Endothelial cell of umbilical vein (primary cell): ENCODE data around the gene GTPBP4. TPM values are rescaled to one million over a fixed set of nuclear protein-coding genes. Genes with fewer than 3 reads are reported as not detected.
"Not testable (repeated sequence)": the region's sequence is repeated elsewhere in the genome, so short reads cannot be mapped to it uniquely, and the experiment has no call there.

Source experiments
- BruUV-seq: library from RNA; stranded (reverse); fragments of 400-500 nt; replicated peaks from 2 replicates; lab custom pipeline; 2021; lab: Mats Ljungman, UMichigan
- CTCF ChIA-PET: fragments of 300-600, 350-600 bp; sonication (Branson Sonifier 250); formaldehyde crosslinking; loops from one replicate; lab custom pipeline; 2021; ENCODE audit warnings: antibody characterized with exemption, inconsistent platforms; lab: Charles Lee
- POLR2A ChIA-PET: fragments of 300-600, 350-600 bp; sonication (Branson Sonifier 250); formaldehyde crosslinking; loops from one replicate; lab custom pipeline; 2021; ENCODE audit warnings: antibody characterized with exemption, inconsistent platforms; lab: Charles Lee
- DNase-seq: peaks from one replicate; pipeline ENCODE4 v3.0.0-alpha.2; 2011; ENCODE audit warnings: low read depth, low spot score
- FAIRE-seq: peaks from 2 replicates; lab custom pipeline; 2011; peaks lifted over from hg19 to GRCh38; lab: Jason Lieb, UNC
- H2AFZ ChIP-seq: 2 replicates; pipeline ENCODE4 v1.6.0; 2012; ENCODE audit warnings: low read depth, low read length, control low read depth, inconsistent platforms
- H3K27ac ChIP-seq: 2 replicates; pipeline ENCODE4 v1.5.1; 2011; ENCODE audit warnings: low read depth, mild to moderate bottlenecking, control low read depth, low read length, moderate library complexity; ENCODE audit not compliant: insufficient read depth
- H3K27me3 ChIP-seq, 2 experiments: 2 replicates each; pipeline versions ENCODE4 v1.6.0 to v1.6.1; 2011; ENCODE audit warnings: low read length in 2 of 2, mixed read lengths in 1 of 2; ENCODE audit not compliant: control insufficient read depth in 2 of 2, insufficient read depth in 2 of 2
- H3K36me3 ChIP-seq, 2 experiments: 2 replicates in 1 of 2; 3 replicates in 1 of 2; pipeline ENCODE4 v1.5.1; 2011; ENCODE audit warnings: low read length in 2 of 2, mild to moderate bottlenecking in 1 of 2, moderate library complexity in 1 of 2; ENCODE audit not compliant: control insufficient read depth in 2 of 2, insufficient read depth in 2 of 2; ENCODE audit errors: extremely low read depth in 1 of 2
- H3K4me1 ChIP-seq: 3 replicates; pipeline ENCODE4 v1.5.1; 2011; ENCODE audit warnings: mild to moderate bottlenecking, low read length; ENCODE audit not compliant: control insufficient read depth, insufficient read depth; ENCODE audit errors: extremely low read depth
- H3K4me2 ChIP-seq: 2 replicates; pipeline ENCODE4 v1.6.1; 2011; ENCODE audit warnings: low read length, control low read depth, mixed read lengths; ENCODE audit not compliant: insufficient read depth
- H3K4me3 ChIP-seq, 3 experiments: fragments of 200-600 bp in 1 of 3; sonication (generic), shearing (Covaris generic) in 1 of 3; replicated peaks in 1 of 3; 2 replicates each; pipeline ENCODE4 v1.5.1; 2011 to 2016; ENCODE audit warnings: control low read depth in 3 of 3, low read length in 3 of 3, mild to moderate bottlenecking in 2 of 3, inconsistent platforms in 1 of 3, low read depth in 1 of 3, moderate library complexity in 1 of 3; ENCODE audit not compliant: insufficient read depth in 1 of 3
- H3K79me2 ChIP-seq: 2 replicates; pipeline ENCODE4 v1.6.0; 2012; ENCODE audit warnings: low read length, inconsistent platforms; ENCODE audit not compliant: control insufficient read depth, insufficient read depth
- H3K9ac ChIP-seq: replicated peaks from 2 replicates; pipeline ENCODE3; 2011; ENCODE audit warnings: low read length, control low read depth; ENCODE audit not compliant: insufficient read depth; ENCODE audit errors: extremely low read depth
- H3K9me1 ChIP-seq: replicated peaks from 3 replicates; pipeline ENCODE4 v1.6.0; 2011; ENCODE audit warnings: mild to moderate bottlenecking, low read length; ENCODE audit not compliant: control insufficient read depth, insufficient read depth; ENCODE audit errors: extremely low read depth
- H3K9me3 ChIP-seq: replicated peaks from 2 replicates; pipeline ENCODE4 v1.5.1; 2012; ENCODE audit warnings: low read length, inconsistent platforms; ENCODE audit not compliant: control insufficient read depth, insufficient read depth
- H4K20me1 ChIP-seq: replicated peaks from 2 replicates; pipeline ENCODE3; 2011; ENCODE audit warnings: mild to moderate bottlenecking, low read length; ENCODE audit not compliant: control insufficient read depth, insufficient read depth; ENCODE audit errors: extremely low read depth
- EZH2 ChIP-seq: IDR thresholded peaks from 2 replicates; pipeline ENCODE4 v1.6.1; 2012; ENCODE audit warnings: borderline replicate concordance, low read depth, mild to moderate bottlenecking, moderate library complexity, low read length, inconsistent platforms; ENCODE audit not compliant: severe bottlenecking
- FOS ChIP-seq: IDR thresholded peaks from 2 replicates; pipeline ENCODE4 v1.6.1; 2011; ENCODE audit warnings: mild to moderate bottlenecking, low read length, moderate library complexity, borderline replicate concordance; ENCODE audit not compliant: insufficient read depth
- GATA2 ChIP-seq: IDR thresholded peaks from 2 replicates; pipeline ENCODE4 v1.7.0; 2011; ENCODE audit warnings: low read depth, mild to moderate bottlenecking, moderate library complexity, mixed read lengths, low read length; ENCODE audit not compliant: insufficient read length, insufficient read depth
- JUN ChIP-seq: IDR thresholded peaks from 2 replicates; pipeline ENCODE4 v1.6.1; 2011; ENCODE audit warnings: borderline replicate concordance, low read depth; ENCODE audit not compliant: insufficient read length, insufficient read depth
- MYC ChIP-seq: IDR thresholded peaks from one replicate; pipeline ENCODE4 v1.6.1; 2011; ENCODE audit warnings: mild to moderate bottlenecking, low read depth, low read length
- POLR2A ChIP-seq: IDR thresholded peaks from 2 replicates; pipeline ENCODE4 v1.6.1; 2012; ENCODE audit warnings: low read depth, mild to moderate bottlenecking, control low read depth, low read length
- POLR2AphosphoS5 ChIP-seq: IDR thresholded peaks from 2 replicates; pipeline ENCODE4 v1.6.1; 2012; ENCODE audit warnings: low read depth, mild to moderate bottlenecking, control low read depth, low read length, moderate library complexity; ENCODE audit not compliant: insufficient read depth
- dilution Hi-C: fragments of 300-500 bp; cut with MboI; formaldehyde crosslinking; loops from one replicate; pipeline ENCODE4 v1.15.0; 2019; ENCODE audit warnings: low sequenced_read_pairs; ENCODE audit not compliant: extremely low pct_ligation_motif_present
- intact Hi-C: fragments of 100-400 bp; cut with micrococcal nuclease; formaldehyde crosslinking; loops from one replicate; pipeline ENCODE4 v1.10.0; 2022
- polyA plus RNA-seq, 4 experiments: library from polyadenylated mRNA; depleted of rRNA in 3 of 4; stranded (reverse) in 3 of 4; unstranded in 1 of 4; fragments of >200 nt; gene quantifications; 2 replicates each; pipeline versions ENCODE4 v1.2.1 to v1.2.3, GENCODE V29; 2011 to 2012; ENCODE audit warnings: missing spikeins in 1 of 4
- total RNA-seq: library from RNA; stranded (reverse); gene quantifications from 2 replicates; pipeline ENCODE4 v1.2.3, GENCODE V29; 2021
- TF ChIP-seq, protein P1 (sequence below), 2 donors: IDR thresholded peaks; 1 replicate in 1 of 2; 2 replicates in 1 of 2; pipeline ENCODE4 v1.5.1; 2011; ENCODE audit warnings: low read length in 2 of 2, mild to moderate bottlenecking in 2 of 2, moderate library complexity in 2 of 2, control low read depth in 1 of 2, inconsistent platforms in 1 of 2, low read depth in 1 of 2; ENCODE audit not compliant: insufficient read depth in 1 of 2; ENCODE audit errors: extremely low read depth in 1 of 2
- TF ChIP-seq, protein P2 (sequence below): IDR thresholded peaks from 2 replicates; pipeline ENCODE4 v1.6.1; 2011; ENCODE audit not compliant: insufficient read depth, insufficient read length

GTPBP4 gene
- total and polyA plus RNA-seq, 2 donors (not counting 3 experiments of a cell fraction or from before 2014, with no cell fraction given) = 12.4 to 69.3 TPM

DNA sequence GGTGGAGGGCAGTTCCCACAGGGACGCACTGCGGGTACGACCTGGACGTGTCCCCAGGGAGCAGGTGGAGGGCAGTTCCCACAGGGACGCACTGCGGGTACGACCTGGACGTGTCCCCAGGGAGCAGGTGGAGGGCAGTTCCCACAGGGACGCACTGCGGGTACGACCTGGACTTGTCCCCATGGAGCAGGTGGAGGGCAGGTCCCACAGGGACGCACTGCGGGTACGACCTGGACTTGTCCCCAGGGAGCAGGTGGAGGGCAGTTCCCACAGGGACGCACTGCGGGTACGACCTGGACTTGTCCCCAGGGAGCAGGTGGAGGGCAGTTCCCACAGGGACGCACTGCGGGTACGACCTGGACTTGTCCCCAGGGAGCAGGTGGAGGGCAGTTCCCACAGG, 50.5 kb downstream of the GTPBP4 start:
- FAIRE-seq, H3K27ac ChIP-seq, intact Hi-C loops, H3K79me2 ChIP-seq, H3K9ac ChIP-seq, H3K4me3 ChIP-seq, H3K9me3 ChIP-seq, dilution Hi-C loops, CTCF ChIA-PET, H3K4me1 ChIP-seq, H3K9me1 ChIP-seq, H3K27me3 ChIP-seq, H2AFZ ChIP-seq, BruUV-seq, H4K20me1 ChIP-seq, H3K4me2 ChIP-seq, POLR2A ChIA-PET, DNase-seq: not testable (repeated sequence)
- H3K36me3 ChIP-seq = peaks cover 9 to 15% of the 10 kb centered on the region in 2 experiments

DNA sequence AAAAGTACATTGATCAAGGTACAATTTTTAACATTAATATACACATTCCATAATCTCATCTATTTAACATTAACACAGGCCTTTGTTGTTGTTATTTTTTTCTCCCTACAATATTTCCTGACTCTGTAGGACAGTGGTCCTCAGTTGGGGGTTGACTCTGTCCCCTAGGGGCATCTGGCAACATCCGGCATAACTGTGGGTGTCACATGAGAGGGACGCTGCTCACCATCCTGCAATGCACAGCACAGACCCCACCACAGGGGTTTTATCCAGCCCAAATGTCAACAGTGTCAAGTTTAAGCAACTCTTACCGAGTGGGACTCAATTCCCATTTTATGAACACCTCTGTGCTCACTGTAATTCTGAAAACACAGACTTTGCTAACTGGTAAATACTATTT, 51.9 kb downstream of the GTPBP4 start:
- CTCF ChIA-PET = no interaction called here
- H3K36me3 ChIP-seq = peaks cover 9 to 15% of the 10 kb centered on the region in 2 experiments
- no peaks in the 10 kb centered on the region for H4K20me1 ChIP-seq
- no peaks in the 10 kb centered on the region for H3K27me3 ChIP-seq
- H3K4me1 ChIP-seq = peaks cover 21% of the 10 kb centered on the region
- no peak overlapping the region for H3K4me3 ChIP-seq
- no peak overlapping the region for H3K9ac ChIP-seq
- no peaks in the 10 kb centered on the region for H3K9me3 ChIP-seq
- no peak overlapping the region for H3K4me2 ChIP-seq
- H3K9me1 ChIP-seq = no peaks in the 10 kb centered on the region
- H2AFZ ChIP-seq = no peak overlapping the region
- no peak for DNase-seq
- peaks cover 22% of the 10 kb centered on the region for H3K79me2 ChIP-seq
- dilution Hi-C loops = no loop called here
- TF ChIP-seq, protein P1, sequence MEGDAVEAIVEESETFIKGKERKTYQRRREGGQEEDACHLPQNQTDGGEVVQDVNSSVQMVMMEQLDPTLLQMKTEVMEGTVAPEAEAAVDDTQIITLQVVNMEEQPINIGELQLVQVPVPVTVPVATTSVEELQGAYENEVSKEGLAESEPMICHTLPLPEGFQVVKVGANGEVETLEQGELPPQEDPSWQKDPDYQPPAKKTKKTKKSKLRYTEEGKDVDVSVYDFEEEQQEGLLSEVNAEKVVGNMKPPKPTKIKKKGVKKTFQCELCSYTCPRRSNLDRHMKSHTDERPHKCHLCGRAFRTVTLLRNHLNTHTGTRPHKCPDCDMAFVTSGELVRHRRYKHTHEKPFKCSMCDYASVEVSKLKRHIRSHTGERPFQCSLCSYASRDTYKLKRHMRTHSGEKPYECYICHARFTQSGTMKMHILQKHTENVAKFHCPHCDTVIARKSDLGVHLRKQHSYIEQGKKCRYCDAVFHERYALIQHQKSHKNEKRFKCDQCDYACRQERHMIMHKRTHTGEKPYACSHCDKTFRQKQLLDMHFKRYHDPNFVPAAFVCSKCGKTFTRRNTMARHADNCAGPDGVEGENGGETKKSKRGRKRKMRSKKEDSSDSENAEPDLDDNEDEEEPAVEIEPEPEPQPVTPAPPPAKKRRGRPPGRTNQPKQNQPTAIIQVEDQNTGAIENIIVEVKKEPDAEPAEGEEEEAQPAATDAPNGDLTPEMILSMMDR (IDR thresholded peaks at IDR 0.05; ENCODE audit: extremely low read depth in 1 of 2, insufficient read depth in 1 of 2, low read depth in 1 of 2, low read length in 2 of 2) = no peak
- TF ChIP-seq GATA2 = no peak
- no peak for TF ChIP-seq POLR2A
- TF ChIP-seq MYC = no peak
- TF ChIP-seq JUN = no peak
- TF ChIP-seq POLR2AphosphoS5 = no peak
- TF ChIP-seq, protein P2, sequence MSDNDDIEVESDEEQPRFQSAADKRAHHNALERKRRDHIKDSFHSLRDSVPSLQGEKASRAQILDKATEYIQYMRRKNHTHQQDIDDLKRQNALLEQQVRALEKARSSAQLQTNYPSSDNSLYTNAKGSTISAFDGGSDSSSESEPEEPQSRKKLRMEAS = no peak
- TF ChIP-seq EZH2 = no peak
- no peak for TF ChIP-seq FOS
- TSS peak; percentile 4 for BruUV-seq
- FAIRE-seq = no peak
- no peak overlapping the region for H3K27ac ChIP-seq
- intact Hi-C loops = no loop called here
- POLR2A ChIA-PET = no interaction called here
